B cell (primary cell): ENCODE measurements around the gene UBE2F. TPM values are rescaled to one million over a fixed set of nuclear protein-coding genes. Genes with fewer than 3 reads are reported as not detected.
"Not testable (repeated sequence)": the region's sequence is repeated elsewhere in the genome, so short reads cannot be mapped to it uniquely, and the experiment has no call there.

ENCODE experiments used
- ATAC-seq: fragments of 200-7000 bp; cut with Tn5 transposase; one replicate; pipeline ENCODE4 v1.10.0; 2021; ENCODE audit warnings: low read depth, mild to moderate bottlenecking, moderate number of reproducible peaks, moderate library complexity
- CTCF ChIA-PET: fragments of 350-600 bp; sonication (Branson Sonifier 250); formaldehyde crosslinking; loops from one replicate; lab custom pipeline; 2021; ENCODE audit warnings: antibody characterized with exemption, inconsistent platforms; lab: Charles Lee
- POLR2A ChIA-PET: fragments of 350-600 bp; sonication (Branson Sonifier 250); formaldehyde crosslinking; loops from one replicate; lab custom pipeline; 2021; ENCODE audit warnings: antibody characterized with exemption; lab: Charles Lee
- DNase-seq: peaks from one replicate; pipeline ENCODE4 v3.0.0; 2013
- H2AFZ ChIP-seq: 2 replicates; pipeline ENCODE4 v1.6.1; 2012; ENCODE audit warnings: mild to moderate bottlenecking, low read depth, low read length; ENCODE audit not compliant: insufficient read depth, poor library complexity, severe bottlenecking
- H3K27ac ChIP-seq, 2 donors: 1 replicate in 1 of 2; 2 replicates in 1 of 2; pipeline ENCODE4 v1.5.1; 2012 to 2013; ENCODE audit warnings: low read length in 2 of 2, mild to moderate bottlenecking in 2 of 2, moderate library complexity in 1 of 2
- H3K27me3 ChIP-seq, 4 experiments: fragments of 200-600 bp in 1 of 4; sonication (generic) in 1 of 4; replicated peaks in 1 of 4; 1 replicate in 2 of 4; 2 replicates in 2 of 4; pipeline versions ENCODE4 v1.6.1 to v1.7.0; 2013 to 2016; ENCODE audit warnings: low read length in 3 of 4, mild to moderate bottlenecking in 2 of 4, mixed read lengths in 1 of 4, moderate library complexity in 1 of 4; ENCODE audit not compliant: insufficient read depth in 4 of 4, control insufficient read depth in 3 of 4; ENCODE audit errors: control extremely low read depth in 1 of 4
- H3K36me3 ChIP-seq, 2 experiments: replicated peaks in 1 of 2; 1 replicate in 1 of 2; 2 replicates in 1 of 2; pipeline versions ENCODE4 v1.6.1 to v1.7.1; 2013; ENCODE audit warnings: low read length in 1 of 2; ENCODE audit not compliant: insufficient read depth in 2 of 2, control insufficient read depth in 1 of 2; ENCODE audit errors: control extremely low read depth in 1 of 2, extremely low read depth in 1 of 2
- H3K4me1 ChIP-seq, 2 donors: fragments of 200-600 bp in 1 of 2; sonication (generic) in 1 of 2; 1 replicate in 1 of 2; 2 replicates in 1 of 2; pipeline versions ENCODE4 v1.5.1 to v1.6.1; 2013 to 2017; ENCODE audit warnings: low read length in 2 of 2; ENCODE audit not compliant: control insufficient read depth in 2 of 2, insufficient read depth in 2 of 2
- H3K4me2 ChIP-seq: replicated peaks from 2 replicates; pipeline ENCODE3; 2012; ENCODE audit warnings: mild to moderate bottlenecking, low read depth, low read length; ENCODE audit not compliant: poor library complexity, severe bottlenecking
- H3K4me3 ChIP-seq, 5 experiments: fragments of 200-600 bp in 1 of 5; sonication (generic) in 1 of 5; 1 replicate in 3 of 5; 2 replicates in 2 of 5; pipeline versions ENCODE4 v1.5.1 to v1.7.0; 2011 to 2016; ENCODE audit warnings: low read length in 4 of 5, mild to moderate bottlenecking in 4 of 5, low read depth in 2 of 5, control low read depth in 1 of 5, moderate library complexity in 1 of 5; ENCODE audit not compliant: insufficient read depth in 1 of 5; ENCODE audit errors: control extremely low read depth in 1 of 5, extremely low read depth in 1 of 5
- H3K79me2 ChIP-seq: fragments of 200-600 bp; sonication (generic); one replicate; pipeline ENCODE4 v1.6.0; 2016; ENCODE audit warnings: low read length; ENCODE audit not compliant: control insufficient read depth, insufficient read depth
- H3K9ac ChIP-seq: fragments of 200-600 bp; sonication (generic); 2 replicates; pipeline ENCODE4 v1.6.1; 2017; ENCODE audit warnings: mild to moderate bottlenecking, low read length, moderate library complexity
- H3K9me3 ChIP-seq, 3 donors: one replicate each; pipeline versions ENCODE4 v1.6.1 to v1.7.1; 2013; ENCODE audit warnings: low read length in 2 of 3; ENCODE audit not compliant: control insufficient read depth in 2 of 3, insufficient read depth in 1 of 3; ENCODE audit errors: control extremely low read depth in 1 of 3
- H4K20me1 ChIP-seq: 2 replicates; pipeline ENCODE4 v1.6.0; 2012; ENCODE audit warnings: mild to moderate bottlenecking, low read length; ENCODE audit not compliant: insufficient read depth, control insufficient read depth, poor library complexity, severe bottlenecking
- H3K27ac Mint-ChIP-seq: one replicate; pipeline ENCODE4 v1.8.0; 2021; ENCODE audit warnings: mixed read lengths
- H3K27me3 Mint-ChIP-seq: one replicate; pipeline ENCODE4 v1.8.0; 2021; ENCODE audit warnings: mixed read lengths
- H3K4me1 Mint-ChIP-seq: one replicate; pipeline ENCODE4 v1.8.0; 2021; ENCODE audit warnings: mixed read lengths
- H3K4me3 Mint-ChIP-seq: one replicate; pipeline ENCODE4 v1.8.0; 2021; ENCODE audit warnings: mixed read lengths
- H3K9me3 Mint-ChIP-seq: one replicate; pipeline ENCODE4 v1.8.0; 2022; ENCODE audit warnings: mixed read lengths; ENCODE audit not compliant: insufficient read depth
- EZH2 ChIP-seq: IDR thresholded peaks from 2 replicates; pipeline ENCODE4 v1.6.1; 2012; ENCODE audit warnings: borderline replicate concordance, low read depth, mild to moderate bottlenecking, moderate library complexity, low read length; ENCODE audit not compliant: insufficient read depth, poor library complexity, severe bottlenecking
- WGBS: methylation state at CpG from one replicate; pipeline ENCODE4 v1.1.5; 2013; ENCODE audit warnings: missing lambda C conversion rate; ENCODE audit not compliant: insufficient coverage; 5-methylcytosine and 5-hydroxymethylcytosine counted together
- intact Hi-C: fragments of 100-400 bp; cut with micrococcal nuclease; formaldehyde crosslinking; loops from one replicate; pipeline ENCODE4 v1.10.0; 2022
- polyA plus RNA-seq: library from polyadenylated mRNA; depleted of rRNA; stranded (reverse); fragments of >200 nt; gene quantifications from 2 replicates; pipeline ENCODE4 v1.2.3, GENCODE V29; 2012
- total RNA-seq, 2 donors: library from RNA; stranded (reverse); fragments of 120-200 nt in 1 of 2; gene quantifications; 1 replicate in 1 of 2; 2 replicates in 1 of 2; pipeline versions ENCODE4 v1.2.3 to v1.2.4, GENCODE V29; 2013 to 2022
- TF ChIP-seq, protein P1 (sequence below): fragments of 200-600 bp; IDR thresholded peaks from one replicate; pipeline ENCODE4 v1.8.0; 2022; ENCODE audit warnings: antibody characterized with exemption, mild to moderate bottlenecking

Gene UBE2F
- total and polyA plus RNA-seq, 2 donors (not counting 1 experiment from before 2014, with no cell fraction given), result 22.5 to 57.6 TPM

DNA sequence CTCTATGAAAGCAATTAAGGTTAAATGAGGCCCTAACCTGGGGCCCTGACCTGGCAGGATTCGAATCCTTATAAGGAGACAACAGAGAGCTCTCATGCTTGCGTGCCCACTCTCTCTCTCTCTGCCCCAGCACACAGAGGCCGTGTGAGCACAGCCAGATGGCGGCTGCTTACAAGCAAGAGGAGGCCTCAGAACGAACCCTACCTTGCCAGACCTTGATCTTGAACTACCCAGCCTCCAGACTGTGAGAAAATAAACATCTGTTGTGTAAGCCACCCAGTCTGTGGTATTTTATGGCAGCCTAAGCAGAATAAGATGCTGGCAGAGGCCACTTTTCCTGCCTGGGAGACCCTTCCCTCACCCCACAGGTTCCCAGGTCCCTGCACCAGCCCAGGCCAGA is 5.2 kb upstream of the UBE2F start:
- peaks cover 4% of the 10 kb centered on the region for H3K9me3 Mint-ChIP-seq
- H3K4me1 ChIP-seq, result peaks cover 5% of the 10 kb centered on the region in 2 donors
- H3K79me2 ChIP-seq, result no peaks in the 10 kb centered on the region
- POLR2A ChIA-PET, result no interaction called here
- H3K27me3 ChIP-seq, result peaks cover 0 to 2% (median 0%) of the 10 kb centered on the region in 4 experiments
- CTCF ChIA-PET, result no interaction called here
- ATAC-seq (no peak), DNase-seq (no peak)
- no peak overlapping the region for H3K27ac Mint-ChIP-seq
- H4K20me1 ChIP-seq, result no peaks in the 10 kb centered on the region
- H3K9ac ChIP-seq, result no peak overlapping the region
- H2AFZ ChIP-seq, result no peak overlapping the region
- H3K27ac ChIP-seq, result no peak overlapping the region
- H3K9me3 ChIP-seq, result peaks cover 0 to 19% (median 17%) of the 10 kb centered on the region in 3 donors
- H3K4me3 ChIP-seq, result no peak overlapping the region
- WGBS, result 88% methylated on average over 3 of the region's 5 CpGs
- no peak overlapping the region for H3K4me3 Mint-ChIP-seq
- H3K36me3 ChIP-seq, result no peaks in the 10 kb centered on the region
- intact Hi-C loops, result loop anchor here (10.0 kb wide), 2 partner anchors 287 to 877 kb away; partner anchors contain the start of gene COPS8
- TF ChIP-seq EZH2, result no peak
- TF ChIP-seq, protein P1, sequence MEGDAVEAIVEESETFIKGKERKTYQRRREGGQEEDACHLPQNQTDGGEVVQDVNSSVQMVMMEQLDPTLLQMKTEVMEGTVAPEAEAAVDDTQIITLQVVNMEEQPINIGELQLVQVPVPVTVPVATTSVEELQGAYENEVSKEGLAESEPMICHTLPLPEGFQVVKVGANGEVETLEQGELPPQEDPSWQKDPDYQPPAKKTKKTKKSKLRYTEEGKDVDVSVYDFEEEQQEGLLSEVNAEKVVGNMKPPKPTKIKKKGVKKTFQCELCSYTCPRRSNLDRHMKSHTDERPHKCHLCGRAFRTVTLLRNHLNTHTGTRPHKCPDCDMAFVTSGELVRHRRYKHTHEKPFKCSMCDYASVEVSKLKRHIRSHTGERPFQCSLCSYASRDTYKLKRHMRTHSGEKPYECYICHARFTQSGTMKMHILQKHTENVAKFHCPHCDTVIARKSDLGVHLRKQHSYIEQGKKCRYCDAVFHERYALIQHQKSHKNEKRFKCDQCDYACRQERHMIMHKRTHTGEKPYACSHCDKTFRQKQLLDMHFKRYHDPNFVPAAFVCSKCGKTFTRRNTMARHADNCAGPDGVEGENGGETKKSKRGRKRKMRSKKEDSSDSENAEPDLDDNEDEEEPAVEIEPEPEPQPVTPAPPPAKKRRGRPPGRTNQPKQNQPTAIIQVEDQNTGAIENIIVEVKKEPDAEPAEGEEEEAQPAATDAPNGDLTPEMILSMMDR, result no peak
- no peak overlapping the region for H3K4me2 ChIP-seq
- H3K4me1 Mint-ChIP-seq, result peaks cover 8% of the 10 kb centered on the region
- H3K27me3 Mint-ChIP-seq, result peaks cover 19% of the 10 kb centered on the region

GRCh38 chr2:237962432-237963084 is 4.3 kb upstream of the UBE2F start:
- ChIA-PET CTCF (no interaction called here), POLR2A (interaction anchor here (0.6 kb wide), 1 partner anchor 145 kb away, joined by 5 read pairs; no protein-coding TSS in a partner anchor)
- Histone ChIP-seq H2AFZ (no peak overlapping the region), H3K9ac (no peak overlapping the region), H3K27ac (no peak overlapping the region), H3K4me3 (no peak overlapping the region), H3K9me3 (peaks cover 0 to 19% (median 17%) of the 10 kb centered on the region in 3 donors), H4K20me1 (peaks cover 2% of the 10 kb centered on the region), H3K36me3 (no peaks in the 10 kb centered on the region), H3K4me2 (no peak overlapping the region), H3K27me3 (no peaks in the 10 kb centered on the region), H3K79me2 (peaks cover 3% of the 10 kb centered on the region), H3K4me1 (peaks cover 5 to 8% of the 10 kb centered on the region in 2 donors)
- TF ChIP-seq EZH2, result no peak
- TF ChIP-seq, protein P1, result no peak
- peaks cover 10% of the 10 kb centered on the region for H3K27me3 Mint-ChIP-seq
- no peak overlapping the region for H3K4me3 Mint-ChIP-seq
- peaks cover 9% of the 10 kb centered on the region for H3K4me1 Mint-ChIP-seq
- WGBS, result 93% methylated on average over 4 of the region's 5 CpGs
- intact Hi-C loops, result loop anchor here (10.0 kb wide), 2 partner anchors 288 to 878 kb away; partner anchors contain the start of gene COPS8
- ATAC-seq, result no peak
- peaks cover 4% of the 10 kb centered on the region for H3K9me3 Mint-ChIP-seq
- H3K27ac Mint-ChIP-seq, result peak overlapping the region; percentile 20
- no peak for DNase-seq

- H2AFZ ChIP-seq, result not testable (repeated sequence)
Measured at GRCh38 chr2:237963490-237963991, 3.3 kb upstream of the UBE2F start.

More at GRCh38 chr2:237963490-237963991, 3.3 kb upstream of the UBE2F start:
- 89% methylated on average over 4 of the region's 7 CpGs for WGBS
- intact Hi-C loops, result loop anchor here (10.0 kb wide), 2 partner anchors 289 to 879 kb away; partner anchors contain the start of gene COPS8
- H3K9ac ChIP-seq, POLR2A ChIA-PET, H3K36me3 ChIP-seq, H3K4me3 Mint-ChIP-seq, ATAC-seq, CTCF ChIA-PET, H3K9me3 Mint-ChIP-seq, H3K27me3 Mint-ChIP-seq, H3K79me2 ChIP-seq, H3K4me2 ChIP-seq, H3K27ac ChIP-seq, DNase-seq, H3K4me3 ChIP-seq, H3K27me3 ChIP-seq: not testable (repeated sequence)
- peaks cover 15 to 18% of the 10 kb centered on the region in 2 donors for H3K4me1 ChIP-seq
- peaks cover 11% of the 10 kb centered on the region for H4K20me1 ChIP-seq
- Mint-ChIP-seq H3K4me1 (peaks cover 19% of the 10 kb centered on the region), H3K27ac (peak overlapping the region; percentile 13)
- peaks cover 0 to 19% (median 17%) of the 10 kb centered on the region in 3 donors for H3K9me3 ChIP-seq
